Endothelial cell of umbilical vein (primary cell): ENCODE measurements around the gene NRCAM. TPM values are rescaled to one million over a fixed set of nuclear protein-coding genes. Genes with fewer than 3 reads are reported as not detected.

Experiments used
- BruUV-seq: library from RNA; stranded (reverse); fragments of 400-500 nt; replicated peaks from 2 replicates; lab custom pipeline; 2021; lab: Mats Ljungman, UMichigan
- CTCF ChIA-PET: fragments of 300-600, 350-600 bp; sonication (Branson Sonifier 250); formaldehyde crosslinking; loops from one replicate; lab custom pipeline; 2021; ENCODE audit warnings: antibody characterized with exemption, inconsistent platforms; lab: Charles Lee
- POLR2A ChIA-PET: fragments of 300-600, 350-600 bp; sonication (Branson Sonifier 250); formaldehyde crosslinking; loops from one replicate; lab custom pipeline; 2021; ENCODE audit warnings: antibody characterized with exemption, inconsistent platforms; lab: Charles Lee
- DNase-seq: peaks from one replicate; pipeline ENCODE4 v3.0.0-alpha.2; 2011; ENCODE audit warnings: low read depth, low spot score
- FAIRE-seq: peaks from 2 replicates; lab custom pipeline; 2011; peaks lifted over from hg19 to GRCh38; lab: Jason Lieb, UNC
- H2AFZ ChIP-seq: 2 replicates; pipeline ENCODE4 v1.6.0; 2012; ENCODE audit warnings: low read depth, low read length, control low read depth, inconsistent platforms
- H3K27ac ChIP-seq: 2 replicates; pipeline ENCODE4 v1.5.1; 2011; ENCODE audit warnings: low read depth, mild to moderate bottlenecking, control low read depth, low read length, moderate library complexity; ENCODE audit not compliant: insufficient read depth
- H3K27me3 ChIP-seq, 2 experiments: 2 replicates each; pipeline versions ENCODE4 v1.6.0 to v1.6.1; 2011; ENCODE audit warnings: low read length in 2 of 2, mixed read lengths in 1 of 2; ENCODE audit not compliant: control insufficient read depth in 2 of 2, insufficient read depth in 2 of 2
- H3K36me3 ChIP-seq, 2 experiments: 2 replicates in 1 of 2; 3 replicates in 1 of 2; pipeline ENCODE4 v1.5.1; 2011; ENCODE audit warnings: low read length in 2 of 2, mild to moderate bottlenecking in 1 of 2, moderate library complexity in 1 of 2; ENCODE audit not compliant: control insufficient read depth in 2 of 2, insufficient read depth in 2 of 2; ENCODE audit errors: extremely low read depth in 1 of 2
- H3K4me1 ChIP-seq: 3 replicates; pipeline ENCODE4 v1.5.1; 2011; ENCODE audit warnings: mild to moderate bottlenecking, low read length; ENCODE audit not compliant: control insufficient read depth, insufficient read depth; ENCODE audit errors: extremely low read depth
- H3K4me2 ChIP-seq: 2 replicates; pipeline ENCODE4 v1.6.1; 2011; ENCODE audit warnings: low read length, control low read depth, mixed read lengths; ENCODE audit not compliant: insufficient read depth
- H3K4me3 ChIP-seq, 3 experiments: fragments of 200-600 bp in 1 of 3; sonication (generic), shearing (Covaris generic) in 1 of 3; replicated peaks in 1 of 3; 2 replicates each; pipeline ENCODE4 v1.5.1; 2011 to 2016; ENCODE audit warnings: control low read depth in 3 of 3, low read length in 3 of 3, mild to moderate bottlenecking in 2 of 3, inconsistent platforms in 1 of 3, low read depth in 1 of 3, moderate library complexity in 1 of 3; ENCODE audit not compliant: insufficient read depth in 1 of 3
- H3K79me2 ChIP-seq: 2 replicates; pipeline ENCODE4 v1.6.0; 2012; ENCODE audit warnings: low read length, inconsistent platforms; ENCODE audit not compliant: control insufficient read depth, insufficient read depth
- H3K9ac ChIP-seq: replicated peaks from 2 replicates; pipeline ENCODE3; 2011; ENCODE audit warnings: low read length, control low read depth; ENCODE audit not compliant: insufficient read depth; ENCODE audit errors: extremely low read depth
- H3K9me1 ChIP-seq: replicated peaks from 3 replicates; pipeline ENCODE4 v1.6.0; 2011; ENCODE audit warnings: mild to moderate bottlenecking, low read length; ENCODE audit not compliant: control insufficient read depth, insufficient read depth; ENCODE audit errors: extremely low read depth
- H3K9me3 ChIP-seq: replicated peaks from 2 replicates; pipeline ENCODE4 v1.5.1; 2012; ENCODE audit warnings: low read length, inconsistent platforms; ENCODE audit not compliant: control insufficient read depth, insufficient read depth
- H4K20me1 ChIP-seq: replicated peaks from 2 replicates; pipeline ENCODE3; 2011; ENCODE audit warnings: mild to moderate bottlenecking, low read length; ENCODE audit not compliant: control insufficient read depth, insufficient read depth; ENCODE audit errors: extremely low read depth
- EZH2 ChIP-seq: IDR thresholded peaks from 2 replicates; pipeline ENCODE4 v1.6.1; 2012; ENCODE audit warnings: borderline replicate concordance, low read depth, mild to moderate bottlenecking, moderate library complexity, low read length, inconsistent platforms; ENCODE audit not compliant: severe bottlenecking
- FOS ChIP-seq: IDR thresholded peaks from 2 replicates; pipeline ENCODE4 v1.6.1; 2011; ENCODE audit warnings: mild to moderate bottlenecking, low read length, moderate library complexity, borderline replicate concordance; ENCODE audit not compliant: insufficient read depth
- GATA2 ChIP-seq: IDR thresholded peaks from 2 replicates; pipeline ENCODE4 v1.7.0; 2011; ENCODE audit warnings: low read depth, mild to moderate bottlenecking, moderate library complexity, mixed read lengths, low read length; ENCODE audit not compliant: insufficient read length, insufficient read depth
- MYC ChIP-seq: IDR thresholded peaks from one replicate; pipeline ENCODE4 v1.6.1; 2011; ENCODE audit warnings: mild to moderate bottlenecking, low read depth, low read length
- POLR2A ChIP-seq: IDR thresholded peaks from 2 replicates; pipeline ENCODE4 v1.6.1; 2012; ENCODE audit warnings: low read depth, mild to moderate bottlenecking, control low read depth, low read length
- dilution Hi-C: fragments of 300-500 bp; cut with MboI; formaldehyde crosslinking; loops from one replicate; pipeline ENCODE4 v1.15.0; 2019; ENCODE audit warnings: low sequenced_read_pairs; ENCODE audit not compliant: extremely low pct_ligation_motif_present
- intact Hi-C: fragments of 100-400 bp; cut with micrococcal nuclease; formaldehyde crosslinking; loops from one replicate; pipeline ENCODE4 v1.10.0; 2022
- polyA plus RNA-seq, 4 experiments: library from polyadenylated mRNA; depleted of rRNA in 3 of 4; stranded (reverse) in 3 of 4; unstranded in 1 of 4; fragments of >200 nt; gene quantifications; 2 replicates each; pipeline versions ENCODE4 v1.2.1 to v1.2.3, GENCODE V29; 2011 to 2012; ENCODE audit warnings: missing spikeins in 1 of 4
- total RNA-seq: library from RNA; stranded (reverse); gene quantifications from 2 replicates; pipeline ENCODE4 v1.2.3, GENCODE V29; 2021
- TF ChIP-seq, protein P1 (sequence below): IDR thresholded peaks from 2 replicates; pipeline ENCODE4 v1.6.1; 2011; ENCODE audit not compliant: insufficient read depth, insufficient read length
- TF ChIP-seq, protein P2 (sequence below), 2 donors: IDR thresholded peaks; 1 replicate in 1 of 2; 2 replicates in 1 of 2; pipeline ENCODE4 v1.5.1; 2011; ENCODE audit warnings: low read length in 2 of 2, mild to moderate bottlenecking in 2 of 2, moderate library complexity in 2 of 2, control low read depth in 1 of 2, inconsistent platforms in 1 of 2, low read depth in 1 of 2; ENCODE audit not compliant: insufficient read depth in 1 of 2; ENCODE audit errors: extremely low read depth in 1 of 2

The NRCAM gene
- total and polyA plus RNA-seq, 2 donors (not counting 3 experiments of a cell fraction or from before 2014, with no cell fraction given): 26.0 to 47.6 TPM

DNA sequence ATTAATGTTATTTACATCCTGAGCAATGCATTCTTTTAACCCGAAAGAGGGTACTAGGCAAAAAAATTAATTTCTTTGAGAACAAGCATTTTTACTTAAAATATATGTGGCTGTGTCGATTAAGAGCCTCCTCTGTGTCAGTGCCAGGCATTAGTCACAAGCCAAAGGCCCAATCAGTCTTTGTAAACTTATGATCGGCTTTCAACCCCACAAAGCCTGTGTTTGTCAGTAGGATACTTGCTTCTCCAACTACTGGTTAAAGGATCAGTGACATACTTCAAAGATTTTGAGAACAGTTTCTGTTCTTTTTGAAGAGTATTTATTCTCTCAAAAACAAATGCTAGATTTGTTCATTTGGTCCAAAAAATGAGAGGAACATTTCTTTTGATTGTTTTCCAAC, 159.3 kb downstream of the NRCAM start:
- FAIRE-seq: no peak
- H3K4me2 ChIP-seq: peak overlapping the region; percentile 21
- no peak overlapping the region for H2AFZ ChIP-seq
- H3K27ac ChIP-seq: peak overlapping the region; percentile 50
- H3K9me1 ChIP-seq: no peaks in the 10 kb centered on the region
- H3K9ac ChIP-seq: no peak overlapping the region
- intact Hi-C loops (loop anchor here (10.0 kb wide), 1 partner anchor 282 kb away; no protein-coding TSS in a partner anchor), dilution Hi-C loops (no loop called here)
- no peaks in the 10 kb centered on the region for H3K27me3 ChIP-seq
- peak; percentile 34 for DNase-seq
- no peaks in the 10 kb centered on the region for H4K20me1 ChIP-seq
- no peaks in the 10 kb centered on the region for H3K9me3 ChIP-seq
- H3K4me3 ChIP-seq: no peak overlapping the region
- POLR2A ChIA-PET: no interaction called here
- H3K4me1 ChIP-seq: peaks cover 73% of the 10 kb centered on the region
- no peaks in the 10 kb centered on the region for H3K36me3 ChIP-seq
- TF ChIP-seq GATA2 (no peak), EZH2 (no peak), MYC (no peak), FOS (no peak), POLR2A (no peak)
- TF ChIP-seq, protein P1, sequence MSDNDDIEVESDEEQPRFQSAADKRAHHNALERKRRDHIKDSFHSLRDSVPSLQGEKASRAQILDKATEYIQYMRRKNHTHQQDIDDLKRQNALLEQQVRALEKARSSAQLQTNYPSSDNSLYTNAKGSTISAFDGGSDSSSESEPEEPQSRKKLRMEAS: no peak
- TF ChIP-seq, protein P2, sequence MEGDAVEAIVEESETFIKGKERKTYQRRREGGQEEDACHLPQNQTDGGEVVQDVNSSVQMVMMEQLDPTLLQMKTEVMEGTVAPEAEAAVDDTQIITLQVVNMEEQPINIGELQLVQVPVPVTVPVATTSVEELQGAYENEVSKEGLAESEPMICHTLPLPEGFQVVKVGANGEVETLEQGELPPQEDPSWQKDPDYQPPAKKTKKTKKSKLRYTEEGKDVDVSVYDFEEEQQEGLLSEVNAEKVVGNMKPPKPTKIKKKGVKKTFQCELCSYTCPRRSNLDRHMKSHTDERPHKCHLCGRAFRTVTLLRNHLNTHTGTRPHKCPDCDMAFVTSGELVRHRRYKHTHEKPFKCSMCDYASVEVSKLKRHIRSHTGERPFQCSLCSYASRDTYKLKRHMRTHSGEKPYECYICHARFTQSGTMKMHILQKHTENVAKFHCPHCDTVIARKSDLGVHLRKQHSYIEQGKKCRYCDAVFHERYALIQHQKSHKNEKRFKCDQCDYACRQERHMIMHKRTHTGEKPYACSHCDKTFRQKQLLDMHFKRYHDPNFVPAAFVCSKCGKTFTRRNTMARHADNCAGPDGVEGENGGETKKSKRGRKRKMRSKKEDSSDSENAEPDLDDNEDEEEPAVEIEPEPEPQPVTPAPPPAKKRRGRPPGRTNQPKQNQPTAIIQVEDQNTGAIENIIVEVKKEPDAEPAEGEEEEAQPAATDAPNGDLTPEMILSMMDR (IDR thresholded peaks at IDR 0.05; ENCODE audit: extremely low read depth in 1 of 2, insufficient read depth in 1 of 2, low read depth in 1 of 2, low read length in 2 of 2): no peak
- BruUV-seq: no TSS peak
- CTCF ChIA-PET: interaction anchor here (0.9 to 2.9 kb wide), 2 partner anchors 11 to 12 kb away, joined by 3 to 23 read pairs; no protein-coding TSS in a partner anchor
- H3K79me2 ChIP-seq: peaks cover 19% of the 10 kb centered on the region
